Measurements from ENCODE around the gene JAKMIP3. TPM values are rescaled to one million over a fixed set of nuclear protein-coding genes. Genes with fewer than 3 reads are reported as not detected.

The JAKMIP3 gene
- total and polyA plus RNA-seq, 12 donors, result 0.18 to 7.0 (median 0.79) TPM

DNA sequence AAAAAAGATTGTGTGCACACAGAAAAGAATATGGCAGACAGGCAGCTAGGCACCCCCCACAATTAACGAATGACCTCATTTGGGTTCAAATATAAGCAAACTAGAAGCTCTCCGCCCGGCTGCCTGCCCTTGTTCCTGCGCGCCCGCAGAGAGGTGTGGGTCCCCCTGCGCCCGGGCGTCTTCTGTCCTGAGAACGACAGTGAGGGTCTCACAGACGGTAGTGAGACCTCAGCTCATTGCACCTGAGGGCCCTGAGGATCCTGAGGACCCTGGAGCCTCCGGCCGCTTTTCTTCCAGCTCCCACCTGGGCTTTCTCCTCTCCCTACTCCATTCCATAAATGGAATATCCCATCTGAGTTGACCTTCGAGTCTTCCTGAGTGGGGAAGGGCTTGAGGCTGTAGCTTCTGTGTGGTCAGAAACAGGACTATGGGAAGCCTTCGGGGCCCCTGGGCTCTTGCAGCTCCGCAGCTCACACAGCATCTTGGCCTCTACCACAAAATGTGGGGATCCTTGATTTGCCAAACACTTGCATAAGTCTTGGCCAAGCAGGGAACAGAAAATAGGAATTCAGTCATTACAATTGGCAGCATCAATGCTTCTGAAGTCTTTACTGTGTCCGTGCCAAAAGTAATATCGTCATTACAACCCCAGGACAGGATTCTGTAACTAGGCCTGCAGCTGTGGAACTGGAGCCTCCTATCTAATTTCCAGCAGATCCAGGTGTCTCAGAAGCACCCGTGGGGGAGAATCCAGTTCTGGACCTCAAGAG, 43.8 kb downstream of the JAKMIP3 start:
- Histone ChIP-seq H3K36me3 (replicated peaks in 1 of 2) (no peaks in the 10 kb centered on the region), H3K4me3 (no peak overlapping the region), H3K9me3 (replicated peaks in 1 of 3) (no peaks in the 10 kb centered on the region), H3K27ac (no peak overlapping the region), H3K27me3 (no peaks in the 10 kb centered on the region), H3K4me1 (replicated peaks in 1 of 2) (no peaks in the 10 kb centered on the region)
- TF ChIP-seq POLR2A (IDR thresholded peaks at IDR 0.05), result no peak
- TF ChIP-seq, protein P1, sequence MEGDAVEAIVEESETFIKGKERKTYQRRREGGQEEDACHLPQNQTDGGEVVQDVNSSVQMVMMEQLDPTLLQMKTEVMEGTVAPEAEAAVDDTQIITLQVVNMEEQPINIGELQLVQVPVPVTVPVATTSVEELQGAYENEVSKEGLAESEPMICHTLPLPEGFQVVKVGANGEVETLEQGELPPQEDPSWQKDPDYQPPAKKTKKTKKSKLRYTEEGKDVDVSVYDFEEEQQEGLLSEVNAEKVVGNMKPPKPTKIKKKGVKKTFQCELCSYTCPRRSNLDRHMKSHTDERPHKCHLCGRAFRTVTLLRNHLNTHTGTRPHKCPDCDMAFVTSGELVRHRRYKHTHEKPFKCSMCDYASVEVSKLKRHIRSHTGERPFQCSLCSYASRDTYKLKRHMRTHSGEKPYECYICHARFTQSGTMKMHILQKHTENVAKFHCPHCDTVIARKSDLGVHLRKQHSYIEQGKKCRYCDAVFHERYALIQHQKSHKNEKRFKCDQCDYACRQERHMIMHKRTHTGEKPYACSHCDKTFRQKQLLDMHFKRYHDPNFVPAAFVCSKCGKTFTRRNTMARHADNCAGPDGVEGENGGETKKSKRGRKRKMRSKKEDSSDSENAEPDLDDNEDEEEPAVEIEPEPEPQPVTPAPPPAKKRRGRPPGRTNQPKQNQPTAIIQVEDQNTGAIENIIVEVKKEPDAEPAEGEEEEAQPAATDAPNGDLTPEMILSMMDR (IDR thresholded peaks at IDR 0.05), result no peak
- intact Hi-C loops (cut with DNase I), result no loop called here
- WGBS, 4 donors, result 88 to 97% (median 92%) methylated on average over 9 to 19 of the region's 19 CpGs
- DNase-seq, result peak in 4 of 7 donors; percentile 3 to 14 (median 5)

DNA sequence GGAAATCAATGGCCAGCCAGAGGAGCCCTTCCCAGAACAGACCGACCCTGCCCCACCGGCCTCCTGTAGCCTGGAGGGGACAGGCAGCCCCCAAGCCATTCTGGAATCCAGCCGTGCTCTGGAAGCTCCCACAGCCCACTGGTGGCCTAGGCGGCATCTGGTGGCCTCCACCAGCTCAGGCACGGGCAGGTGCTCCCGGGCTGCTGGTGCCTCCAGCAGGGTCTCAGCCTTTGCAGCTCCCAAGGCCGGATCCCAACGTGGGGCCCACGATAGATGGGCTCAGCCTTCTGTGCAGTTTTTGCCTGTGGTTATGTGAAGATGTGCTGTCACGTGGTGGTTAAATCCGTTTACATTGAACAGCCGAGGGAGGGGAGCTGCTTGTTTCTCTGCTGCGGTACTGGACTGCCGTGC, 44.4 kb downstream of the JAKMIP3 start:
- no peaks in the 10 kb centered on the region for H3K36me3 ChIP-seq (replicated peaks in 1 of 2)
- WGBS, 4 donors, result 84 to 94% (median 88%) methylated on average over 8 to 14 of the region's 14 CpGs
- H3K27ac ChIP-seq, result no peak overlapping the region
- intact Hi-C loops (cut with DNase I), result no loop called here
- H3K4me1 ChIP-seq (replicated peaks in 1 of 2), result no peaks in the 10 kb centered on the region
- no peaks in the 10 kb centered on the region for H3K27me3 ChIP-seq
- DNase-seq, result peak in 6 of 7 donors; percentile 1 to 39 (median 8)
- TF ChIP-seq, protein P1 (IDR thresholded peaks at IDR 0.05), result no peak
- no peak for TF ChIP-seq POLR2A (IDR thresholded peaks at IDR 0.05)
- no peak overlapping the region for H3K4me3 ChIP-seq
- no peaks in the 10 kb centered on the region for H3K9me3 ChIP-seq (replicated peaks in 1 of 3)

DNA sequence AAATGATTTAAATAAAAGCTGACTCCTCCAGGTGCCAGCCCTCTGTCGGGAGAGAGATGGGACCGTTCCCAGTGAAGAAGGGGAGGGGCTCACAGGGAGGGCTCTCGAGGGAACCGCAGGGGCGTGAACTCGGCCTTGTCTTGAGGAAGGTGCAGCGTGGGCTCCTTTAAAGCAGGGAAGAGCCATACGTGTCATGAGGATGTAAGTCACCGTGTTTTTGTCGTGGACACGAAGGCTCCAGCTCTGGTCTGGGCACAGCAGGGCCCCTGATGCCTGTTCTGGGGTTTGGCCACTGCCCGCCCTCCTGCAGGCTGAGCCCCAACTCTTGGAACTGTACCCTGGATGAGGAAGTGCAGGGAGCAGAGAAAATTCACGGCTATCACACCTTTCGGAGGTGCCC, 45.0 kb downstream of the JAKMIP3 start:
- intact Hi-C loops (cut with DNase I), result no loop called here
- H3K9me3 ChIP-seq (replicated peaks in 1 of 3), result no peaks in the 10 kb centered on the region
- no peak overlapping the region for H3K27ac ChIP-seq
- 81 to 82% (median 81%) methylated on average over 13 to 14 of the region's 14 CpGs for WGBS, 4 donors
- no peak for TF ChIP-seq POLR2A (IDR thresholded peaks at IDR 0.05)
- TF ChIP-seq, protein P1 (IDR thresholded peaks at IDR 0.05), result no peak
- H3K36me3 ChIP-seq (replicated peaks in 1 of 2), result no peaks in the 10 kb centered on the region
- H3K27me3 ChIP-seq, result no peaks in the 10 kb centered on the region
- H3K4me3 ChIP-seq, result no peak overlapping the region
- H3K4me1 ChIP-seq (replicated peaks in 1 of 2), result no peaks in the 10 kb centered on the region
- DNase-seq, result peak in 5 of 7 donors; percentile 1 to 38 (median 7)

DNA sequence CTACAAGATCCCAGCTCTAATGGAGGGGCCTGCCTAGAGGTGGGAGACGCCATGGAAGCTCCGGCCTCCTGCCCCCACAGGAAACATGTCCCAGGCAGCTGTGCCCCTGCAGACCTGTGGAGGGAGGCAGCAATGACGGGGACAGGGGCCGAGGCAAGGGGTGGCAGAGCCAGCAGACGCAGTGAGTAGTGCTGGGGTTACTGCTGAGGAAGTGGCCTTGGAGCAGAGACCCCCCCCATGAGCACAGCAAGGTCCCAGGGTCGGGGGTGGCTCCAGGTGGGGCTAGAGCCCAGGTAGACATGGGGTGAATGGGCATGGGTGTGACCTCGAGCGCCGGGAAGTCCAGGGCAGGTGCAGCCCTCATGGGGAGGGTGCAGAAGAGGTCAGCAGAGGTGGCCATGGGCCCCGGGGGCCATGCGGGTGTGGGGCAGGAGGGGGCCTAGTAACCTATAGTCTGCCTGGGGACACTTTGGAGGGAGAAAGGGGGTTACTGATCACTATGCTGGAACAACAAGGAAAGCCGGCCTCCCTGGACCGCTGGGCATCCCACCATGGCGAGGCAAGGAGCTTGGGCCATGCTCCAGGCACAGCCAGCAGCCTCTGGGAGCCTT, 45.5 kb downstream of the JAKMIP3 start:
- TF ChIP-seq, protein P1 (IDR thresholded peaks at IDR 0.05), result no peak
- no peak for TF ChIP-seq POLR2A (IDR thresholded peaks at IDR 0.05)
- Histone ChIP-seq H3K27me3 (no peaks in the 10 kb centered on the region), H3K9me3 (replicated peaks in 1 of 3) (no peaks in the 10 kb centered on the region), H3K4me1 (replicated peaks in 1 of 2) (no peaks in the 10 kb centered on the region), H3K27ac (no peak overlapping the region), H3K4me3 (no peak overlapping the region), H3K36me3 (replicated peaks in 1 of 2) (no peaks in the 10 kb centered on the region)
- 84 to 87% (median 85%) methylated on average over 13 to 14 of the region's 14 CpGs for WGBS, 4 donors
- DNase-seq, result peak in 6 of 7 donors; percentile 2 to 21 (median 8)
- intact Hi-C loops (cut with DNase I), result no loop called here

All from adrenal gland (tissue), 12 donors.